ENCODE results near the gene MTHFD2. TPM values are rescaled to one million over a fixed set of nuclear protein-coding genes. Genes with fewer than 3 reads are reported as not detected.

MTHFD2 gene
- total and polyA plus RNA-seq, 2 donors from 2014 or later, result 19.0 to 69.6 TPM

DNA sequence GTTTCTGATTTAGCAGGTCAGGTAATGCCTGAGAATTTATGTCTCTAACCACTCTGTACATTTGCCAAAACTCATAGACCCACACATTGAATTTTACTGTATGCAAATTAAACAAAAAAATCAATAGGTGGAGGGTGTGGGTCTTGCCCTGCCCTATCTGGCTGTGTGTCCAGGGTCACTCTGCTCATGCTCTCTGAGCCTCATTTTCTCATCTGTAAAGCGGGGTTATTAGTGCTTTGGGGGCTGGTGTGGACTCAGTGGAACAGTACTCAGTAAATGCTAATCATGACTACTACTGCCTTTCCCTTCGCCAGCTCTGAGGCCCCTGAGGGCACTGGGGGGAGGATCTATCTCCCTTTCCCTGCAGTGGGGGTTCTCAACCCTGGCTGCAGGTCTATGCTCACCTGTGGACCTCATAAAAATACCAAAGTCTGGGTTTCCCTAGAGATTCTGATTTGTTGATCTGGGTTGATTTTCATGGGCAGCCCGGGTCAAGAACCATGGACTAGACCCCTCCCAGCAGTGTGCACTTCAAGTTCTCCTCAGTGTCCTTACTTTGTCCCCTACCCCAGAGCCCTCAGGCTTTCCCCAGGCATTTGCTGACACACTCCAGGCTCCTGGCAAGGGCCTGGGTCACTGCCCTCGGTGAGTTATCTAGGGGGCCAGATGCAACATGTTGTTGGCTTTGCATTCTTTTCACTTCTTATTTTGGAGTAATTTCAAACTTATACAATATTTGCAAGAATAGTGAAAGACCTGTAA is 27.5 kb downstream of the MTHFD2 start:
- H3K27ac ChIP-seq (ENCODE audit: low read depth in 2 of 2, low read length in 2 of 2), result no peak overlapping the region
- no peak for FAIRE-seq
- no peaks in the 10 kb centered on the region for H3K9me3 ChIP-seq (ENCODE audit: control insufficient read depth in 2 of 3, insufficient read depth in 1 of 3, low read length in 3 of 3)
- TF ChIP-seq, protein P1, sequence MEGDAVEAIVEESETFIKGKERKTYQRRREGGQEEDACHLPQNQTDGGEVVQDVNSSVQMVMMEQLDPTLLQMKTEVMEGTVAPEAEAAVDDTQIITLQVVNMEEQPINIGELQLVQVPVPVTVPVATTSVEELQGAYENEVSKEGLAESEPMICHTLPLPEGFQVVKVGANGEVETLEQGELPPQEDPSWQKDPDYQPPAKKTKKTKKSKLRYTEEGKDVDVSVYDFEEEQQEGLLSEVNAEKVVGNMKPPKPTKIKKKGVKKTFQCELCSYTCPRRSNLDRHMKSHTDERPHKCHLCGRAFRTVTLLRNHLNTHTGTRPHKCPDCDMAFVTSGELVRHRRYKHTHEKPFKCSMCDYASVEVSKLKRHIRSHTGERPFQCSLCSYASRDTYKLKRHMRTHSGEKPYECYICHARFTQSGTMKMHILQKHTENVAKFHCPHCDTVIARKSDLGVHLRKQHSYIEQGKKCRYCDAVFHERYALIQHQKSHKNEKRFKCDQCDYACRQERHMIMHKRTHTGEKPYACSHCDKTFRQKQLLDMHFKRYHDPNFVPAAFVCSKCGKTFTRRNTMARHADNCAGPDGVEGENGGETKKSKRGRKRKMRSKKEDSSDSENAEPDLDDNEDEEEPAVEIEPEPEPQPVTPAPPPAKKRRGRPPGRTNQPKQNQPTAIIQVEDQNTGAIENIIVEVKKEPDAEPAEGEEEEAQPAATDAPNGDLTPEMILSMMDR (IDR thresholded peaks at IDR 0.05; ENCODE audit: borderline replicate concordance, extremely low read depth, insufficient read depth), result no peak
- intact Hi-C loops (cut with DNase I), result no loop called here
- DNase-seq, result no peak
- H3K36me3 ChIP-seq (ENCODE audit: control insufficient read depth in 2 of 3, insufficient read depth in 3 of 3, low read length in 3 of 3), result no peaks in the 10 kb centered on the region
- no peak overlapping the region for H3K4me3 ChIP-seq (ENCODE audit: low read length in 3 of 3)
- no peaks in the 10 kb centered on the region for H3K27me3 ChIP-seq (ENCODE audit: control insufficient read depth, insufficient read depth, low read length)
- H3K9ac ChIP-seq (ENCODE audit: low read length in 3 of 3), result no peak overlapping the region
- peaks cover 0 to 5% (median 0%) of the 10 kb centered on the region in 3 donors for H3K4me1 ChIP-seq (ENCODE audit: control insufficient read depth in 2 of 3, insufficient read depth in 2 of 3, low read depth in 1 of 3, low read length in 3 of 3)

DNA sequence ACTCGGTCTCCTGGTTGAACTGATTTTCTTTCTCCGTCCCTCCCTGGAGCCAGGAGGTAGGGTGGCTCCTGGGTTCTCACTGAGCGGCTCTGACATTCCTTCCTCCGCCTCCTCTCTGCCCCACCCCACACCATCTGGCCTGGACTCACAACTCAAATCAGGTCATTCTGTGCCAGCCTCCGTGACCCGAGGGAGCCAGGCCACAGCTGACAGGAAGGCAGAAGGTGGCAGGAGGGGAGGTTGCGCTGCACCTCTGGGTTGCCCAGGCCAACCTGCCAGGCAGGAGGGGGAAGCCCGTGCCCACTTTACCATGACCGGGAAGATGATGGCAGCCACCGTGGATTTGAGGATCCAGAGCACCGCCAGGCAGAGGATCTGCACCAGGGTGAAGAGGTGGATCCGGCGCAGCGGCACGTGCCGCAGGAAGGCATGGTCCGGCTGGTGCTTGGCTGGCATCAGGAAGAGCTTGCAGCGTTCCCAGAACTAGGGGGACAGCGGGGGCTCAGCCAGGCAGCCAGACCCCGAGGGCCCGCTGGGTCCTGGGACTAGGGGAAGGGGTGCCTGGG is 28.3 kb downstream of the MTHFD2 start:
- no peak overlapping the region for H3K9ac ChIP-seq (ENCODE audit: low read length in 3 of 3)
- FAIRE-seq (no peak), DNase-seq (peak in 1 of 5 donors; percentile 7)

DNA sequence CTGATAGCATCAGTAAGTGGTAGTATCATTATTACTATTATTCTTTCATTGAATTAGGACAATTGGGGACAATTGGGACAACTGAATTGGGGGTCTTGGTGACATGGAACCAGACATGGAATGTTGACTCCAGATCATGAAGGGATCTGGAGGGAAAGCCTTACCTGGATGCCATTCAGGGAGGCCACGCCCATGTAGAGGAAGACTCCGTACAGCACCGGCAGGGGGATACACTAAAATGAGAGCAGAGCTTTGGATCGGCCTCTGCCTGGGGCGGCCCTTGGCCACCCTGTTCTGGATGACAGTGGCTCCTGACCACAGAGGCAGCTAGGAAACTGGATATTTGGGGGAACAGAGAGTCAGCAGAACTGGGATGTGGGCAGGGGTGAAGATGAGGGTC is 29.2 kb downstream of the MTHFD2 start:
- H3K4me1 ChIP-seq (ENCODE audit: control insufficient read depth in 2 of 3, insufficient read depth in 2 of 3, low read depth in 1 of 3, low read length in 3 of 3), result peaks cover 0 to 5% (median 0%) of the 10 kb centered on the region in 3 donors

More for the DNA sequence above, 28.3 kb downstream of the MTHFD2 start:
- Histone ChIP-seq H3K4me3 (ENCODE audit: low read length in 3 of 3) (no peak overlapping the region), H3K27ac (ENCODE audit: low read depth in 2 of 2, low read length in 2 of 2) (peak overlapping the region in 1 of 2 donors; percentile 5), H3K27me3 (ENCODE audit: control insufficient read depth, insufficient read depth, low read length) (no peaks in the 10 kb centered on the region), H3K9me3 (ENCODE audit: control insufficient read depth in 2 of 3, insufficient read depth in 1 of 3, low read length in 3 of 3) (no peaks in the 10 kb centered on the region), H3K4me1 (ENCODE audit: control insufficient read depth in 2 of 3, insufficient read depth in 2 of 3, low read depth in 1 of 3, low read length in 3 of 3) (peaks cover 0 to 5% (median 0%) of the 10 kb centered on the region in 3 donors), H3K36me3 (ENCODE audit: control insufficient read depth in 2 of 3, insufficient read depth in 3 of 3, low read length in 3 of 3) (no peaks in the 10 kb centered on the region)
- TF ChIP-seq, protein P1 (IDR thresholded peaks at IDR 0.05; ENCODE audit: borderline replicate concordance, extremely low read depth, insufficient read depth), result no peak
- intact Hi-C loops (cut with DNase I), result no loop called here

More for the DNA sequence above, 29.2 kb downstream of the MTHFD2 start:
- no peak overlapping the region for H3K27ac ChIP-seq (ENCODE audit: low read depth in 2 of 2, low read length in 2 of 2)
- no peak overlapping the region for H3K4me3 ChIP-seq (ENCODE audit: low read length in 3 of 3)
- no peak overlapping the region for H3K9ac ChIP-seq (ENCODE audit: low read length in 3 of 3)
- H3K36me3 ChIP-seq (ENCODE audit: control insufficient read depth in 2 of 3, insufficient read depth in 3 of 3, low read length in 3 of 3), result no peaks in the 10 kb centered on the region
- intact Hi-C loops (cut with DNase I), result no loop called here
- DNase-seq (no peak), FAIRE-seq (no peak)
- H3K9me3 ChIP-seq (ENCODE audit: control insufficient read depth in 2 of 3, insufficient read depth in 1 of 3, low read length in 3 of 3), result no peaks in the 10 kb centered on the region
- TF ChIP-seq, protein P1 (IDR thresholded peaks at IDR 0.05; ENCODE audit: borderline replicate concordance, extremely low read depth, insufficient read depth), result no peak
- no peaks in the 10 kb centered on the region for H3K27me3 ChIP-seq (ENCODE audit: control insufficient read depth, insufficient read depth, low read length)
